ENCODE results near the gene PDE7B. TPM values are rescaled to one million over a fixed set of nuclear protein-coding genes. Genes with fewer than 3 reads are reported as not detected.
"Not testable (repeated sequence)": the region's sequence is repeated elsewhere in the genome, so short reads cannot be mapped to it uniquely, and the experiment has no call there.

PDE7B gene
- total RNA-seq, 1 experiment from 2014 or later = 3.5 TPM

DNA sequence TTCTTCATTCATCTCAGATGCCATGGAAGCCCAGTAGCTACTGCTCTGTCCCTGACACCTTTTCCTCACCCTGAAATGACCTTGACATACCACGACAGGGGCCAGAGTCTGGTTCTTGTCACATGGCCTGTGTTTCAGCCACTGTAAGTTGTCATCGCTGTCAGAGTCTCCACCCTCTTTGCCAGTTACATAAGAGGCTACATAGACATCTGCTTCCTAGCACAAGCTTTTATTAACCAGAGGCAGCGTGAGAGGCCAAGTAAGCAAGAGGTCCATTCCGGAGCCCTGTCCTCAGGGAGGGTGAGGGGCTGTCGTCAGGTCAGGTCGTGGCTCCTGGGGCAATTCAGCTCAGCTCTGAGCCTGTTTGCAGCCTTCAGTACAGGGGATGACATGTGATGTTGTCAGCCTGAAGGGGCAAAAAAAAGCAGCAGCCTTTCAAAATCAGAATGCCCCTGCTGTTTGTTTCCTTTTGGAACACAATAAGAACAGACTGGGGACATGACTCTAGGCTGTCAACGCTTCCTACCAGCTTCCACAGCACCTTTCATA, 252.3 kb downstream of the PDE7B start:
- DNase-seq (ENCODE audit: low read depth) = no peak

- DNase-seq (ENCODE audit: low read depth) = no peak
Measured at GRCh38 chr6:136104556-136104955, 253.1 kb downstream of the PDE7B start.

GRCh38 chr6:136105797-136106196, 254.3 kb downstream of the PDE7B start:
- DNase-seq (ENCODE audit: low read depth) = not testable (repeated sequence)

DNA sequence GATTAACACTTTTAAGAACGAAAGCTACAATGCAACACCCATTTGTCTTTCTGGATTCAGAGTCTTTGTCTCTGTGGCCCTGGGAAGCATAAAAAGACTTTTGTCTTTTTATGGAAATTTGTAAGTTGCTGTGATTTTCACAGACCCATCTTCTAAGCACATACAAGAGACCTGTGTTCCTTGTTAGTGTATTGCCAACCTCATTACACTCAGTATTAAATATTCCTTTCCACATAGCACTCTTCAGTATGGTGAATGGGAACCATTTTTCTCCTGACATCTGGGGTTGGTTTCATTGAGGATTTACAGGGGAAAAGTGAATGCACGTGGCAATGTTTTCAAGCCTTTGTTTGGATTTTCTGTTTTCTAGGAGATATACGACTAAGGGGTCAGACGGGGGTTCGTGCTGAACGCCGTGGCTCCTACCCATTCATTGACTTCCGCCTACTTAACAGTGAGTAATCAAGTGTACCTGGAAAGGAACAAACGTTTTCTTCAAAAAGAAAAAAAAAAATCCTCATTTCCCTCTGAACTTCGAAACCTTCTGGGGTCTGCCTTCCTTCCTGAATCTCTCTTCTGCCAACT, 257.0 kb downstream of the PDE7B start:
- DNase-seq (ENCODE audit: low read depth) = peak; percentile 15

DNA sequence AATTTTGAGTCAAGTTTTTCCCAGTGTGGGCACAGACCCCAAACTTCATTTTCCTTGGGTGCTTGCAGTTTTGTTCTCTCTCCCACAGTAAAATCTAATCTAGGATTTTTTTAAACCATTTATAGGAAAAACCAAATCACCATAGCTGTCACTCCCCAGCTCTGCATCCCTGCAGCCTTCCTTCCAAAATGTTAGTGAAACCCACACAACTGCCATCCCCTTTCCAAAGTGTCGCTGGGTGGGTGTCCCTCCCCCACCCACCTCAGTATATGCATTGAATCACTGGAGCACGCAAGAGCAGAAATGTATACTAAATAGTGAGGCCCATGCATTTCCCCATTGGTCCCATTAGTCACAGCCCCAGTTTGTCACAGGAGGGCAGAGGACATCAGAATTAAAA, 260.3 kb downstream of the PDE7B start:
- DNase-seq (ENCODE audit: low read depth) = no peak

DNA sequence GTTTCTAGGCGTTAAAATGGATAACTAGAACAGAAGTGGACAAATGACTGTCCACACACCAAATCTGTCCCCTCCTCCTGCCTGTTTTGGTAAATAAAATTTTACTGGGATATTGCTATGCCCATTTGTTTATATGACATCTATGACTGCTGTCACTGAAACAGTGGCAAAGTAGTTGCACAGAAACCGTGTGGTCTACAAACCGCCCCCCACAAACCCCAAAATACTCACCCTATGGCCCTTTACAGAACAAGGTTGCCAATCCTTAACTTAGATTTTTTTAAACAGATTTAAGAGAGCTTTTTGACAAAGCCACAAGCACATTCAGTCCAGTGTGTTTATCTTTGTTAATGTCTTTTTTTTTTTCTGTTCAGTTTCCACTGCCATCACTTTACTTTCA, 260.8 kb downstream of the PDE7B start:
- no peak for DNase-seq (ENCODE audit: low read depth)

GRCh38 chr6:136113736-136114173, 262.3 kb downstream of the PDE7B start:
- DNase-seq (ENCODE audit: low read depth) = peak; percentile 90

DNA sequence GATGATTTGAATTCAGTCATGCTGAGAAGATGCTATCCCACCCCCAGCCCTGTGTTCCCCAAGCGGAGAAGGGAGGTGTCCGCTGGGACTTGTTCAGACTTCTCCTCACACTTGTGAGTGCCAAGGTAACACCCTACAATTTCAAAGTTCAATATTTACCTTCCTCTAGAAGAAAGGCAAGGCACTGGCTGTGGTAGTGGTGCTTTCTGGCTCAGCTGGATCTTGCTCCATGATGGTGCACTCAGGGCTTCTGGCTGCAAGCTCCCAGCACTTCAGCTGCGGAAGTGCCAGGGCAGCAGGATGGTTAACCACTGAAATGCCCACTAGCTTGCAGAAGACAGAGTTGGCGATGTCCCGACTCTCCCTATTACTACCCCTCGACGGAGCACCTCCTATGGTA, 263.2 kb downstream of the PDE7B start:
- DNase-seq (ENCODE audit: low read depth) = no peak

DNA sequence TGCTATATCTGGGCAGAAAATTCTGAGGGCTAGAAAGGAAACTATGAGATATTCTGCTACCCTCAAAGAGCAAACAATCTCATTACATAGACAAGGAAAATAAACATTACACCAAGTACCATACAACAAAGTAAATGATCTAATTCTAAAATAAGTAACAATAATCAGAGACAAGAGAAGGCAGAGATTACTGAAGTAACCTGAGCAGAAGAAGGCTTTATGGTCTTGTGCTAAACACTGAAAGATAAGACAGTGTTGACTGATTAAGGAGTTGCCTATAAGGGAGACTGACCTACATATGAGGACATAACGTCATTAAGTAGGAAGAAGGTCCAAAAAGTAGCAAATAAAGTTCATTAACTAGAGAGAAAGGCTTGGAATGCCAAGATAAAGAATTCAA, 264.4 kb downstream of the PDE7B start:
- no peak for DNase-seq (ENCODE audit: low read depth)

GRCh38 chr6:136117081-136117480, 265.6 kb downstream of the PDE7B start:
- DNase-seq (ENCODE audit: low read depth) = peak; percentile 50

GRCh38 chr6:136118787-136119186, 267.3 kb downstream of the PDE7B start:
- DNase-seq (ENCODE audit: low read depth) = no peak

GRCh38 chr6:136123468-136123867, 272.0 kb downstream of the PDE7B start:
- peak; percentile 38 for DNase-seq (ENCODE audit: low read depth)

DNA sequence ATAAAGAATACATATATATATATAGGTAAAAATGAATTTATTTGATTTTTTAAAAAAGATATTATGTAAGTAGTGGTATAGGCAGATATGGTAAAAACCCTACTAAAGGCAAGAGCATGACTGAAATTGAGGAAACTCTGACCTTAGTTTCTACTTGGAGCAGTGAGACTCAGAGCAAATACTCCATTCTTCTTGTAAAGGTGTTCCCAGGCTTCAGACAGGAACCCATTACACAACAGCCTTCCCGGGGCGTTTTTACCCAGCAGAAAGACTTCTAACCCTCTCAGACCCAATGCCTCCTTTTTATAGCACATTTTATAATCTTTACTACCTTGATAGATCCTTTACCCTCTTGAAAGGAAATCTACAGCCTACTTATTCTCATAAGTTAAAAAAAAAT, 274.1 kb downstream of the PDE7B start:
- no peak for DNase-seq (ENCODE audit: low read depth)

GRCh38 chr6:136127873-136128272, 276.4 kb downstream of the PDE7B start:
- DNase-seq (ENCODE audit: low read depth) = peak; percentile 6

GRCh38 chr6:136129365-136129764, 277.9 kb downstream of the PDE7B start:
- no peak for DNase-seq (ENCODE audit: low read depth)

- no peak for DNase-seq (ENCODE audit: low read depth)
Measured at GRCh38 chr6:136134268-136134667, 282.8 kb downstream of the PDE7B start.

GRCh38 chr6:136134751-136135150, 283.2 kb downstream of the PDE7B start:
- no peak for DNase-seq (ENCODE audit: low read depth)

- no peak for DNase-seq (ENCODE audit: low read depth)
Measured at GRCh38 chr6:136136274-136136673, 284.8 kb downstream of the PDE7B start.

DNA sequence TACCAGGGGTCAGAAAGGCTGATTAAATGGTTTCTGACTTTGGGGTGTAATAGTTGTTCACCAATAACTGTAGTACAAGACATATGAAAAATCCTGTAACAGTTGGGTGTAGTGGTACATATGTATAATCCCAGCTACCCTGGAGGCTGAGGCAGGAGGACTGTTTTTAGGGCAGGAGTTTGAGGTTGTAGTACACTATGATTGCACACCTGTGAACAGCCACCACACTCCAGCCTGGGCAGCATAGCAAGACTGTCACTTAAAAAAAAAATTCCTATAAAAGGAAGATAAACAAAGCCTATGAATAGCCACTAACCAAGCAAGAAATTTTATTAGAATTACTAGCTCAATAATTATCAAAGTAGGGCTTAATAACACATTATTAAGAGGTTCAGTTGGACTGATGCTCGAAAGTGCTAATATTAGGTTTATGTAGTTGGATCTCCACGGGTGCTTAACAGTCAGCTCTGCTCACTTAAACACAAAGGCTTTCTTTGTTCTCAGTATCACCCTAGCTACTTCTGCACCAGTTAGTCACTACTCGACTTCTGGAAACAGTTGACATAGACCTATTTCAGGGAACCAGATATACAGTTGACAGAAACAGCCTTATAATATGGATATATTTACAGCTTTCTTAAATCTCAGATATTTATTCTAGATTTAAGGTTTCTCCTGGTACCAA, 285.6 kb downstream of the PDE7B start:
- peak; percentile 15 for DNase-seq (ENCODE audit: low read depth)

GRCh38 chr6:136137739-136138402, 286.4 kb downstream of the PDE7B start:
- no peak for DNase-seq (ENCODE audit: low read depth)

GRCh38 chr6:136139111-136139510, 287.6 kb downstream of the PDE7B start:
- not testable (repeated sequence) for DNase-seq (ENCODE audit: low read depth)

- no peak for DNase-seq (ENCODE audit: low read depth)
Measured at GRCh38 chr6:136144251-136145023, 292.9 kb downstream of the PDE7B start.

All from M059J (cell line).